ENCODE measurements around the gene ZP4. TPM values are rescaled to one million over a fixed set of nuclear protein-coding genes. Genes with fewer than 3 reads are reported as not detected.
A peak's percentile ranks its signal among the peaks of the same experiment; 100 is the strongest.

ZP4 gene
- total RNA-seq, 1 experiment from 2014 or later = not detected

- ChIA-PET POLR2A (interaction anchor here (1.1 kb wide), 1 partner anchor 9 kb away, joined by 3 read pairs; no protein-coding TSS in a partner anchor), RAD21 (ENCODE audit: low non-redundant PET in 1 of 2, low total read pairs in 2 of 2, uncharacterized antibody in 2 of 2, unreplicated experiment in 2 of 2) (no interaction called here), CTCF (no interaction called here)
- H3K9ac ChIP-seq (ENCODE audit: low read length) = no peak overlapping the region
- H3K4me2 ChIP-seq (ENCODE audit: low read length) = no peak overlapping the region
- no peaks in the 10 kb centered on the region for H3K79me2 ChIP-seq (ENCODE audit: insufficient read depth, low read length)
- no peaks in the 10 kb centered on the region for H3K4me1 ChIP-seq (ENCODE audit: control insufficient read depth in 1 of 2, insufficient read depth in 2 of 2, low read length in 2 of 2)
- no peak overlapping the region for H3K4me3 ChIP-seq (replicated peaks in 1 of 2; ENCODE audit: low read depth in 1 of 2, low read length in 2 of 2)
- H3K9me3 ChIP-seq (ENCODE audit: control insufficient read depth in 1 of 2, insufficient read depth in 1 of 2, low read depth in 1 of 2, low read length in 2 of 2) = peaks cover 0 to 20% of the 10 kb centered on the region in 2 experiments; a peak in 2 of 4 replicates
- ATAC-seq (no peak), DNase-seq (ENCODE audit: low read depth, low spot score) (no peak)
- H3K36me3 ChIP-seq (ENCODE audit: control insufficient read depth in 1 of 2, insufficient read depth in 2 of 2, low read length in 2 of 2) = no peaks in the 10 kb centered on the region
- intact Hi-C loops (cut with micrococcal nuclease) = no loop called here
- H2AFZ ChIP-seq (ENCODE audit: low read depth, low read length, poor library complexity, severe bottlenecking) = no peak overlapping the region
- BruUV-seq (replicated peaks) = no TSS peak
- TF ChIP-seq TCF7L2 (IDR thresholded peaks at IDR 0.05; ENCODE audit: borderline replicate concordance, extremely low read depth, insufficient read depth, insufficient read length) (peak; percentile 23), REST (IDR thresholded peaks at IDR 0.05; ENCODE audit: low read depth) (no peak), ZNF274 (IDR thresholded peaks at IDR 0.05; ENCODE audit: low read depth, low read length) (no peak), EZH2phosphoT487 (IDR thresholded peaks at IDR 0.05; ENCODE audit: borderline replicate concordance) (no peak), SIN3A (IDR thresholded peaks at IDR 0.05; ENCODE audit: low read depth) (no peak), EGR1 (IDR thresholded peaks at IDR 0.05; ENCODE audit: low read depth) (no peak), POLR2AphosphoS5 (IDR thresholded peaks at IDR 0.05; ENCODE audit: low read depth, low read length) (no peak), ATF3 (IDR thresholded peaks at IDR 0.05) (no peak), JUND (IDR thresholded peaks at IDR 0.05) (no peak), ZBTB33 (IDR thresholded peaks at IDR 0.05; ENCODE audit: extremely low read depth, insufficient replicate concordance, low read length) (no peak), SRF (IDR thresholded peaks at IDR 0.05; ENCODE audit: low read depth) (no peak), RAD21 (IDR thresholded peaks at IDR 0.05; ENCODE audit: low read depth) (no peak), CTCF (IDR thresholded peaks at IDR 0.05 in 2 of 3, conservative IDR thresholded peaks at IDR 0.05 in 1 of 3; ENCODE audit: borderline replicate concordance in 1 of 3, insufficient read depth in 1 of 3, low read depth in 2 of 3, low read length in 2 of 3) (peak in 2 of 3 experiments; percentile 27 to 38; a peak in 2 of 6 replicates), YY1 (IDR thresholded peaks at IDR 0.05; ENCODE audit: extremely low read depth, insufficient replicate concordance, low read depth, low read length) (no peak), ELF1 (IDR thresholded peaks at IDR 0.05; ENCODE audit: borderline replicate concordance, low read depth) (no peak), CBX3 (IDR thresholded peaks at IDR 0.05; ENCODE audit: low read depth) (no peak)
- no peaks in the 10 kb centered on the region for H4K20me1 ChIP-seq (ENCODE audit: insufficient read depth)
- H3K27ac ChIP-seq (ENCODE audit: low read depth, low read length) = no peak overlapping the region
- H3K9me2 ChIP-seq (ENCODE audit: insufficient read depth) = no peaks in the 10 kb centered on the region
- H3K27me3 ChIP-seq (ENCODE audit: insufficient read depth, low read length) = no peaks in the 10 kb centered on the region
Observed at GRCh38 chr1:237901299-237901934, 10.7 kb upstream of the ZP4 start.

Measured in HCT116 (cell line).